Measurements from ENCODE around the gene HMX1. TPM values are rescaled to one million over a fixed set of nuclear protein-coding genes. Genes with fewer than 3 reads are reported as not detected.
A peak's percentile ranks its signal among the peaks of the same experiment; 100 is the strongest.

HMX1 gene
- polyA plus RNA-seq (ENCODE audit: insufficient read length), result not detected
- long read RNA-seq, donor 1, result 0 reads
- long read RNA-seq, donor 2, result 0 reads
- long read RNA-seq, donor 3, result 0 reads
- long read RNA-seq, donor 4, result 0 reads
- long read RNA-seq, donor 5, result 0 reads
- long read RNA-seq, donor 6, result 0 reads
- long read RNA-seq, donor 7, result 0 reads
- long read RNA-seq, donor 8, result 0 reads

DNA sequence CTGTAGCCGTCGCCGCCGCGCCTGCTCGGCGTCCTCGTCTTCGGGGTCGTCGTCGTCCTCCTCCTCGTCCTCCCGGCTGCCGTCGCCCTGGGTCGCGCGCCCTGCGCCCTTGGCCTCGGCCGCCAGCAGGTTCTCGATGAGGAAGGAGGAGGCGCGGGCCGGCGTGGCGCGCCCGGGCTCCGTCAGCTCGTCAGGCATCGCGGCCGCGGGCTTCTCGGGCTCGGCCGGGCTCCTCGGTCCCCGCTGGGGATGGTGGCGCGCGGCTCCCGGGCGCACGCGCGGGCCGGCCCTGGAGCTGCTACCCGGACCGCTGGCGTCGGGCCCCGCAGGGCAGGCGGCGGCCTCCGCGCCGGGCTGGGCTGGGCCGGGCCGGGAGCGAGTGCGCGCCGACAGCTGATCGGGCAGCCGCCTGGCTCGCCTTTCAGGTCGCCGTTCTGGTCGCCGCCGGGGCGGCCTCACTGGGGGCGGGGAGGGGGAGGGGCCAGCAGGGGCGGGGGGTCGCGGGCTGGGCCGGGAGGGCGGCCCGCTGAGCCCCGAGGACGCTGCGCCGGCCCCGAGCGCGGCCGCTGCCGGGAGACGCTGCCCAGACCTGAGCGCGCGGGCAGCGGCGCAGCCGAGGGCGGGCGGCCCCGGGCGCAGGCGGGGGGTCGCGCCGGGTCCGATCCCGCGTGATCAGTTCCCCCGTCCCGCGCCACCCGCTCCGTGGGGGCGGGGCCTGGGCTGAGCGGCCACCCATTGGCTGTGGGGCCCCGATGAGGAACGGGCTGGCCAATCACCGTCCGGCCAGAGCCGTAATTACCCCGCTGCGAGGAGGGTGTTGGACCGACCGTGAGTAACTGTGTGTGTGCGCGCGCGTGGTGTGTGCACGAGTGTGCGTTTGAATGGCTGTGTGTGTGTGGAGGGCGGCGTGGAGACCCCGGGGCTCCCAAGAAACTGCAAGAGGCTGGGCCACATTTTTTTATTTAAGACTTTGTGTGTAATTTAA, at the start of gene HMX1:
HMX1 (minus strand) TSS at position 423 of the 985 bp plus-strand sequence; CDS start at position 198, 225 bp downstream.
- DNase-seq, result no peak

- no peak for DNase-seq
Observed at GRCh38 chr4:8920969-8921368, 49.3 kb upstream of the HMX1 start.

DNA sequence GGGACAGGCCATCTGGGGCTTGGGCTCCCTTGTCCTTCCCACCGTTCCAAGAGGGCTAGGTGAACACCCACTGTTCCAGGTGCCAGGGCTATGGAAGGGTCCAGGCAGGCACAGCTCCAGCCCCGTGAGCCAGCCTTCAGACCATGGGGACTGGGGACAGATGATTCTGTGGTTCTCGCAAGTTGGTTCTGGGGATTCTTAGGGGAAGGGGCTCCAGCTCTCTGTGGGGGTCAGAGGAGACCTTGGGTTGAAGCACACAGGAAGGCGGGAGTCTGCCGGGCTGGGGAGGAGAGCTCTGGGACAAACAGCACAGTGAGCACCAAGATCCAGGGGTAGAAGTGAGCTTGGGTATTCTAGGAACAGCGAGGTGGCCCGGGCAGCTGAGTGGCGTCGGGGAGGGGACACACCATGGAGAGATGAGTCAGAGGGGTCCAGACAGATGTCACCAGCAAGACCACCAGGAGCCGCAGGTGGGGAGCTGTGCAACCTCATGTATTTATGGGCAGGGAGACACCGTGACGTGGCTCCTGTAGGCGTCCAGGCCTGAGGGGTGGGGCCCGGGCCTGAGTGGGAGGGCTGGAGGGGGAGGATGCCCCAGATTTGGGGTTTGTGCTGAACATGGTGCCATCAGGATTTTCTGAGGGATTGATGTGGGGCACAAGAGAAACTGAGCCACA, 48.8 kb upstream of the HMX1 start:
- DNase-seq, result no peak

DNA sequence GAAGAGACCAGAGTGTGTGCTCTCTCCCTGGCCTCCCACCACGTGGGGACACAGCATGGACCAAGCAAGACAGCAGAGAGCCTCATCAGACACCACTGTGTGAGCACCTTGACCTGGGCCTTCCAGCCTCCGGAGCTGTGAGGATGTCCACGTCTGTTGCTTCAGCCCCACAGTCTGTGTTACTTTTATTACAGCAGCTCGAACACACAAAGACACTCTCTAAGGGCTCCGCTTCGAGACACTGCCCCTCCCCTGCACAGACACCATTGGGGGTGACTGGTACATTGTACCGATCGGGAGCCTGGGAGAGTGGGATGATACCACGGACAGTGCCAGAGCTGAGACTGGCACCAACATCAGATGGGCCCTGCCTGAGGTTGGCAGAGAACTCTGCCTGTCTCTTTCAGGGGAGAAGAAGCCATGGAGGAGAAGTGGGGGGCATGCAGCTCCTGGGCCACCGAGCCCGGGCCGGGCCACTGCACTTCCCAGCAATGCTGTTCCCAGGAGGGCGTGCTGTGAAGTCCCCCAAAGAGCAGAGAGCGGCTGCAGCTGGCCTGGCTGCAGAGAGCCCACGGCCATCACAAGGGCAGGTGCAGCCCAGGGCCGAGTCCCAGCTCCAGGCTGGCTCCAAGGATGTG, 48.1 kb upstream of the HMX1 start:
- no peak for DNase-seq

DNA sequence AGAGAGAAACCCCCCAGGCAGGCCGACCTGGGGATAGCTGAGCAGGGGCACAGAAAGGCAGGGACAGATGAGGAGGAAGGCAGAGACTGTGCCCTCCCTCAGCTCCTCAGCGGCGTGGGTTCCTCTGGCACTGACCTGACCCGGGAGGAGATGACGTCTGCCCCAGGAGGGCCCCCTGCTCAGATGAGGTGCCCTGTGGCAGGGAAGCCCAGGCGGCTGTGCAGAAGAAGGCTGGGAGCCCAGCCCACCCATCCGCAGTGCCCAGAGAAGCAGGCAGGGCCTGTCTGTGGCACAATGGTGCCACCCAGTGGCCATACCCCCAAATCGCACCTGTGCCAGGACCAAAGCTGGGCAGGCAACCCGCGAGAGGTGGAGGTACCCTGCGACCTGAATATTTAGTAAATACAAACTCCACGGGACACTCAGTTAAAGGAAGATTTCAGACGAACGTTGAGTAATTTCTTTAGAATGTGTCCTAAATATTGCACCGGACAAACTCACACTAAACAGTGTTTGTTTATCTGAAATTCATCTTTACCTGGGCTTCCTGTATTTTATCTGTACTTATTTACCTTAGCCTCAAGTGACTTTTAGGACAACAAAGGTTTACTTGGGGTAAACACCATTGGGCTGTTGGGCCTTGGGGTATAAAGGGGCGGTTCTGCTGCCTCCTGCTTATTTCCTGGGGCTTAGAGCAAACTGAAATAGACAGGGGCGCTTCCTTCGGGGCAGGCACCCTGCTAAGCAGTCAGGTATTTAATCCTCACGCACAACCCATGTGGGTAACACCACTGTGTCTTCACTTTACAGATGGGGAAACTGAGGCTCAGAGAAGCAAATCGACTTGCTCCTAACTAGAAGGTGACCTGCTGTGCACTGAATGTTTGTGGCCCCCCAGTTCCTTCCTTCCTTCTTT, 46.5 kb upstream of the HMX1 start:
- peak; percentile 57 for DNase-seq

DNA sequence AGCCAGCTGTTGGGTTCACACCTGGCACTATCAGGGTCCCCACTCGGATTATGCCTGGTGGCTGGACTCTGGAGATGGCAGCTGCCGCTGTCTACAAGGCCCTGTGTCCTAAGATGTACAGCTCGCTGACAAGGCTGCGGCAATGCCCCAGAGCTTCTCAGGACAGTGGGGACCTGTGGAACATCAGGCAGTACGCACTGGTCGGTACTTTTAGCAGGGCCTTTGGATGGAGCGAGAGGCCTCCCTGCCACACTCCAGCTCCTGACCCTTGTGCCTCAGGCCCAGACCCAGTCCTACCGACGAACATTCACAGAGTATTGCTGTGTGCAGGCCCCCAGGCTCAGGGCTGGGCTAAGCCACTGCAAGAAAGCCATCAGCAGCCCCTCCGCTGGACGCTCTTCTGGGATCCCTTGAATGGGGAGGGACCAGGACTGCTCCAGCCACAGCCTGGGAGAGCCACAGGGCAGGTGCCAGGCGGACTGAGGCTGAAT, 45.7 kb upstream of the HMX1 start:
- DNase-seq, result no peak

- DNase-seq, result no peak
Observed at GRCh38 chr4:8916906-8917305, 45.3 kb upstream of the HMX1 start.

GRCh38 chr4:8916351-8916885, 44.8 kb upstream of the HMX1 start:
- no peak for DNase-seq

DNA sequence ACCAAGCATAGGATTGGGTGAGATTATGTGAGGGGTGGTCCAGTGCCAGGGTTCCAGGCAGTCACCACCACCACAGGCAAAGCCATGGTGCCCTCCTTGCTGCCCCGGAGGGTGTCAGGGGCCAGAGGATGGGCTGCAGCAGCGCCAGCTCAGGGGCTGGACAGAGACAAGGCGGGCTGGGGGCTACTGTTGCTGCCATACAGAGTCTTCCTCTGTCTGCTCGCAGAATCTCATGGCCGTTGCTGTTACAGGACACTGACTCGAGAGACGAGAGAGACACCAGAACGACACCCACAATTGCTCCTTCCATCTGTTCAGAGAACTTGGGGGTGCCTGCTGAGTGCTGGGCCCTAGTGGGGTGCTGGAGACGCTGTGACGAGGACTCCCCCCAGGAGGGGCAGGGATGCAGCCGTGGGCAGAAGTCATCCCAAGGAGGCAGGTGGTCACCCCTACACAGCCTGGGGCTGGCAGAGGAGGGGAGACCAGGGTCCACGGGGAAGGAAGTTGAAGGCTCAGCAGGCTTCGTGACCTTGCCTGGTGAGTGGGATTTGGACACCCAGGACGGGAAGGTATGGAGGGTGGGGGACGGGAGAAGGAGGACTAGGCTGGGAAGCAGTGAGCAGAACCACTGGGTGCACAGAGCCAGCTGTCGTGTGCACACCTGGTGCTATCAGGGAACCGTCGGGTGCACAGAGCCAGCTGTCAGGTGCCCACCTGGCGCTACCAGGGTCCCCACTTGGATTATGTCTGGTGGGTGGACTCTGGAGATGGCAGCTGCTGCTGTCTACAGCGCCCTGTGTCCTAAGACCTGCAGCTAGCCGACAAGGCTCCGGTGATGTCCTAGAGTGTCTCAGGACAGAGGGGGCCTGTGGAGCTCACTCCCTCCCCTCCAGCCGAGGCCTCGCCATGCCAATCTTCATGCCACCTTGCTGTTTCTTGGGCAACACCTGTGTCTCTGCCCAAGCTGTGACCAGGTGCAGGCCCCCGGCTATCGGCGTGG, 43.9 kb upstream of the HMX1 start:
- no peak for DNase-seq

DNA sequence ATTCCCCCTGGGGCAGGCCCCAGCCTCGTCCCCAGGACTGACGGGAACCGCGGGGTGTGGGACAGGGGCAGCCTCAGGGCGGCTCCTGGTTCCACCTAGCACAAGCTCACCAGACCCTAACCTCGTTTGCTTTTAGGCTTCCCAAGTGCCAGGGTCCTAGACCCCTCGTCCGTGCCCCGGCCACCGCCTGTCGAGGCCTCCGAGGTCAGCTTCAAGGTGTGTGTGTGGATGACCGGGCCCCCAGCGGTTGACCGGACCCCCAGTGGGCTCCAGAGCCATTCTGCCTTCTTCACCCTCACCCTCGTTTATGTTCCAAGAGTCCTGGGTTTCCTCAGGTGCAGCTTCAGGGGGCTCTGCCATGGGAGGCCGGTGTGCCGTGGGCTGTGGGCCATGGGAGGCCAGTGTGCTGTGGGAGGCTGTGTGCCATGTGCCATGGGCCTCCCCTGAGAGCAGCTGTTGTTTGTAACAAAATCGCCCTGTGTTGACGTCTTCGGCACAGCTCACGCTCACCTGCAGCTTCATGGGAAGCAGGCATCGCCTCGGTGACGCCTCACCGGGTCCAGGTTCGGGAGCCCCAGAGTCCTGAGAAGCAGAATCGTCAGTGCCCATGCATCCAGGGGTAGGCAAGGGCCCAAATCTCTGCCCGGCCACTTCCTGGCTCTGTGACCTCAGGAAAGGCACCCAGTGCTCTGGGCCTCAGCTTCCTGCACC, 43.0 kb upstream of the HMX1 start:
- no peak for DNase-seq

DNA sequence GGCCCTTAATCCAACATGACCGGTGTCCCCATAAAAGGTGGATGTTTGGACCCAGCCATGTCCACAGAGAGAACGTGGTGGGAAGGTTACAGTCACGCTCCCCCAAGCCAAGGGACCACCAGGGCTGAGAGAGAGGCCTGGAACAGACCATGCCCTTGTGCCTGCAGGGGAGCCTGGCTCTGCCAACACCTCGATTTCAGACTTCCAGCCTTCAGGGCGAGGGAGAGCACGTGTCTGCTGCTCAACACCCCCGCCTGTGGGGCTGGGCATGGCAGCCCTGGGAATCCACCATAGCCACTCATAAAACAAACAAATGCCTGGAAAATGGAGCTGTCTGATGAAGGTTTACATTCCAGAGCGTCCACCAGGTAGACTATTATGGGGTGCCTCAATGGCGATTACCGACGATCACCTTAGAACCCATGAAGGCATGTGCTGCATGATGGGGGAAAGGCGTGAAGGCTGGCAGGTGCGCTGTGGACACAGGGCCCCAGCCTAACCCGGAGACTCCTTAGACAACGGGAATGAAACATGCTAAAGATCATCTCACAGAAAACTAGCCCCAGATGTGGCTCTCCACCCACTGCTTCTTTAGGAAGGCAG, 42.3 kb upstream of the HMX1 start:
- DNase-seq, result no peak

- no peak for DNase-seq
Observed at GRCh38 chr4:8913121-8913857, 41.6 kb upstream of the HMX1 start.

- no peak for DNase-seq
Observed at GRCh38 chr4:8912506-8912905, 40.9 kb upstream of the HMX1 start.

DNA sequence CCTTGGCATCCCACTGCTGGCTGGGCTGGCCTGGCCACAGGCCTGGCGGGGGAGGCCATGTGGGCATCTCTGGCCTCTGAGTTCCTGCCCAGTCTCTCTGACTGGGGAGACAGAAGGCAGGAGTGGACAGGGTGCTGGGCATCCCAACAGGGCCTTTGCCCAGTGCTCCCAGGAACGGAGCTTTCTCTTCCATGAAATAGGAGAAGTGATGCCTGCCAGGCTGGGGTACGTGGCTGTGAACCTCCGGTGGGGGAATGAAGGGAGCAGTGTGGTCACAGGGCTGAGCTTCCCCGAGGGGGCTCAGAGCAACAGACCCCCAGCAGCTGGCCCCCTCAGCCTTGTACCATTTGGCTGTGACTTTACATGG, 40.4 kb upstream of the HMX1 start:
- no peak for DNase-seq

- DNase-seq, result no peak
Observed at GRCh38 chr4:8911316-8912088, 39.9 kb upstream of the HMX1 start.

DNA sequence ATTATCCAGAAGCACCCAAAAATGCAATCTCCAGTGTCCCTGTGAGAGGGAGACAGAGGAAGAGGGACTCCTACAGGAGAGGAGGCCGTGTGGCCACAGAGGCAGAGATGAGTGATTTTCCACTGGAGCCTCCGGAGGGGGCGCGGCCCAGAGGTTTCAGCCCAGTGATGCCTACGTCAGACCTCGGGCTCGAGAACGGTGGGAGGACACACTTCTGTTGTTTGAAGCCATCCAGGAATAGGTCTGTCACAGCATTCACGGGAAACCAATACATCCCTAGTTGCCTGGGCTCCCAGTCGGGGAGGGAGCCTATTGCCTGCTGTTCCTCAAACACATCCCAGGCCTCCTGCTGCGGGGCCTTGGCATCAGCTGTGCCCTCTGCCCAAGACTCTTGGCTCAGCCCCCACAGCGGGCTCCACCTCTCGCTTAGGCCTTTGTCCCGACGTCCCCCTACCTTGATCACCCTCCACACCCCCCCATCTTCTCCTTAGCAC, 39.2 kb upstream of the HMX1 start:
- no peak for DNase-seq
